GM20431 (cell line): Measurements from ENCODE around the gene CFAP221.

Source experiments
- in situ Hi-C: fragments of 300-500 bp; cut with MseI, MboI; formaldehyde crosslinking; loops from one replicate; pipeline ENCODE4 v1.15.0; 2020; ENCODE audit warnings: low sequenced_read_pairs; ENCODE audit not compliant: unreplicated experiment

CFAP221 gene

GRCh38 chr2:119638246-119638645, 94.0 kb downstream of the CFAP221 start:
- in situ Hi-C loops: no loop called here

DNA sequence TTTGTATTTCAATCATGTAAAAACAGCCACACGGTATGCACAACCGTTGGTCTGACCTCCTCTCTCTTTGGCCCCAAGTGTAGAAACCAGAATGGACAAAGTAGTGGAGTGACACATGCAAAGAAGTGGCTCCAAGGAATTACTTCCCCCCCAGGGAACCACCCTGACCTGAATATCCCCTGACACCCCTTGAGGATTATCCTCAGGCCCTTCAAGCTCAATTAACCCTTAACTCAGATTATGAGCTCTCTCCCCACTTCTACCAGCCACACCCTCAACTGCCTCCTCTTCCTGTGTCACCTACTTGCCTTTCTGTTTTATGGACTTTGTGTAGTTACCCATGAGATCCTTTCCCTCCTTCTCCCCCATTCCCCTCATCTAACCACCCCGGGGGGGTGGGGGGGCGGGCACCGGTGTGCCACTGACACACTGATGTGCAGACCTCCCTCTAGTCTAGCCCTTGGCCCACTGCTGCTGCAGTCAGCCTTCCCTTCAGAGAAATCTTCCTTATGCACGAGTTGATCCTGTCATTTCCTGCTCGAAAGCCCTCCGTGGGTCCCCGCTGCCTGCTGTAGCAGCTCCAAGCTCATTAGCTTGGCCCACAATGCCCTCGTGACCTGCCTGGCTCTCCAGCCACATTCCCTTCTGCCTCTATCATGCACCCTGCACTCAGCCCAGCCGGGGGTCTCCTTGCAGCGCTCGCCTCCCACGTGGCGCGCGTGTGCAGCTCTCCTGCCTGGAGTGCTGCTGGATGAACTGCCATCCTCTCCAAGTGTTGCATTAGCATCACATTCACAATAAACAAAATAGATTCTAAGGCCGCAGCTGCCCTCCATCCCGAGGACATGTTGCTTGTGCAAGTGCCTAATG, 94.7 kb downstream of the CFAP221 start:
- in situ Hi-C loops: no loop called here

DNA sequence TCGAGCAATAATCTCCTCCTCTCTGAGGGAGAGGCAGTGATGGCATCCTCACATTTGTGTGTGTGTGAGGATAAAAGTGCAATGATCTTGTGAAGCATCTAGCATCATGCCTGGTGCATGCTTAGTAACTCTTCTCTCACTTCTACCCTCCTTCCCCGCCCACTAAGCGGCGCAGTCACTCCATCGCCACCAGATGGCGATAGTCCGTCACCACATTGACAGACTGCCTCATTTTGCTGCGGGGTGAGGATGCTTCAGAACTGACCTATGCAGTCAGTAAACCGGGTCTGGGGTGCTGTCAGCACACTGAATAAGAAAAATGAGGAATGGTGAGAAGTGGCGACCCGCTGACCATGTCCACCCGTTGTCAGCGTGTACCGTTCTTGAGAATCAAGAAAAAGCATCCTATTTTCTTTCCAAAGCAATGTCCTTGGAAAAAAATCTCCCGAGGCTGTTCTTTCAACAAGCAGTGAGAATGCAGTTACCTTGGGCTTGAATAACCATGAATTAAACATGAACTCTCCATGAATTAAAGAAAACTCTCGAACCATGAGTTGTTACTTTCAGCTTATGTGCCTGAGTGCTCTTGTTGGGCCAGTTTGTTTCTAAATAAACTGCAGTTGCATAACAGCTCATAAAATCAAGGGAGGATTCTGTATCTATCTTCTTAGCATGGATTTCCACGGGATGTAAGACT, 97.5 kb downstream of the CFAP221 start:
- in situ Hi-C loops: no loop called here

- in situ Hi-C loops: no loop called here
These were observed 99.9 kb downstream of the CFAP221 start for GRCh38 chr2:119644186-119644585.

DNA sequence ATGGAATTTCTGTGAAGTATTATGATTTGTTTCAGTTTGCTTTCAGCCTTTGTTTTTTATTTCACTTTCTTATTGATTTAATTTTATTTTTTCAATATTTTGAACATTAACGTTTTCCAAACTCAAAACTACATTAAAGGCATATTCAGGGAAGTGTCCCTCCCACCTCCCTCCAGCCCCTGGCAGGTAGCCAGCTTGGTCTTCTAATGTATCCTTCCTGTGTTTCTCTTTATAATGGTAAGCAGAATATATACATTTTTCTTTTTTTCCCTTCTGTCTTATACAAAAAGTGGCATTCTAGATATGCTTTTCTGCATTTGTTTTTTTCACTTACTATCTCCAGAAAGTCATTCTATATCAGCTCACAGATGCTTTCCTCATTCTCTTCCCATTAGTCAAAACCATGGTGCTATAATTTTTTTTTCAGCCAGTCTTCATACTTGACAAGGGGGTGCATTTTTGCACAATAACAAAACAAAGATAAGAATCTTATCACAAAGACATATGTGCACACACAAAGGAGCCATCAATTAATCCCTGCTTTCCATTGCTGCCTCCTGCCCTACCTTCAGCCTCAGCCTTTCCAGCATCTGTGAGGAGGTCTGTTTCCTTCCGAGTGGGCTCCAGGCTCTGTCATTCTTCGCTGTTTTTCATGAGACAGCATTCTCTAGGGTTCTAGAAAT, 101.1 kb downstream of the CFAP221 start:
- in situ Hi-C loops: no loop called here

DNA sequence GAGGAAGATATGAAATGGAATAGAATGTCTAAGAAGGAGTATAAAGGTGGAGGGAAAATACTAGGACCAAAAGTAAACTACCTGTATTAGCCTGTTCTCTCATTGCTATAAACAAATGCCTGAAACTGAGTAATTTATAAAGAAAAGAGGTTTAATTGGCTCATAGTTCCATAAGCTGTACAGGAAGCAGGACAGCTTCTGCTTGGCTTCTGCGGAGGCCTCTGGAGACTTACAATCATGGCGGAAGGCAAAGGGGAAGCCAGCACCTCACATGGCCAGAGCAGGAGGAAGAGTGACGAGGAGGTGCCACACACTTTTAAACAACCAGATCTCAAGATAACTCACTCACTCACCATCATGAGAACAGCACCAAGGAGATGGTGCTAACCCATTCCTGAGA, 101.9 kb downstream of the CFAP221 start:
- in situ Hi-C loops: no loop called here

GRCh38 chr2:119647440-119648169, 103.4 kb downstream of the CFAP221 start:
- in situ Hi-C loops: no loop called here

DNA sequence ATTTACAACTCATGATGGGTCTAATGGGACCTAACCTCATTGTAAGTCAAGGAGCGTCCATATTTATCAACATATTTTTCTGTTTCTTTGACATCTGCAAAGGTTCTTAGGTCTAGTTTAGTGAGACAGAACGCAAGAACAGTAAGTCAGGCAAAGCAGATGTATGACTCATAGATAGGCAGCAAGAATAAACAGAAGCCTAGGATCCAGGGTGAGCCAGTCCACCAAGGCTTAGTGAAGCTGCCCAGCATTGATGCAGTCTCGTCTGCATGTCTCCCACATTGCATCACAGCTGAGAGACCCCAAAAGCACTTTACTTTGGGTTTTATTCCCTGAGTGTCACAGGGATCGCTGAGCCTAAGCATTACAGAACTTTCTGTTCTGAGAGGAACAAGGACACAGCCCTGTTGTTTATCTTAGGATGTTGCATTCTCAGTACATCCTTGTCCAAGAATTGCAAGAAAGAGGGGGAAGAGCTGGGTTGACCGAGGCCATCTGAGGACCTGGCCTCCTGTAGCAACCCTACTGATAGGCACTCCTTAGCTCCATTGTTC, 105.2 kb downstream of the CFAP221 start:
- in situ Hi-C loops: no loop called here

- in situ Hi-C loops: loop anchor here (25.0 kb wide), 1 partner anchor 238 kb away; no protein-coding TSS in a partner anchor
These were observed 106.0 kb downstream of the CFAP221 start for GRCh38 chr2:119650206-119650605.

GRCh38 chr2:119650846-119651370, 106.7 kb downstream of the CFAP221 start:
- in situ Hi-C loops: loop anchor here (25.0 kb wide), 1 partner anchor 239 kb away; no protein-coding TSS in a partner anchor

DNA sequence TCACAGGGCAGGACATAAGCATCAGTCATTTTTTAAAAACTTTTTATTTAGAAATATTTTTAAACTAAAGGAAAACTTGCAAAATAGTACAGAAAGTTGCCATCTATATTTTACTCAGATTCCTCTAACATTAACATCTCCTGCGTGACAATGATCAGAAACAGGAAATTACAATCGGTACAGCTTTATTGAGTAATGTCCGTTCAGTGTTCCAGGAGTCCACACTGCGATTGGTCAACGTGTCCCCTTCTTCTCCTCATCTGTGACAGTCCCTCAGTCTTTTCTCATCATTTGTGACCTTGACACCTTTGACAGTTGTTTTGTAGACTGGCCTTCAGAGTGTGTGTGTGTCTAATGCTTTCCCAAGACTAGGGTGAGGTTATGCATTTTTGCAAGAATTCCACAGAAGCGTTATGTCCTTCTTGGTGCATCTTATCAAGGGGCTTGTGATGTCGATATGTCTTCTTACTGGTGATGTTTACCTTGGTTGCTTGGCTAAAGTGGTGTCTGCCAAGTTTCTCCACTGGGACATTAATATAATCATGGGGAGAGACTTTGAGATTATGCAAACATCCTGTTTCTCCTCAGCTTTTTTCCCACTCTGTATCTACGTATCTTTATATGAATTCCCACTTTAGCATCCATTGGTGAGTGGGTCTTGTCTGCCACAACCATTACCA, 113.4 kb downstream of the CFAP221 start:
- in situ Hi-C loops: loop anchor here (25.0 kb wide), 1 partner anchor 245 kb away; no protein-coding TSS in a partner anchor

DNA sequence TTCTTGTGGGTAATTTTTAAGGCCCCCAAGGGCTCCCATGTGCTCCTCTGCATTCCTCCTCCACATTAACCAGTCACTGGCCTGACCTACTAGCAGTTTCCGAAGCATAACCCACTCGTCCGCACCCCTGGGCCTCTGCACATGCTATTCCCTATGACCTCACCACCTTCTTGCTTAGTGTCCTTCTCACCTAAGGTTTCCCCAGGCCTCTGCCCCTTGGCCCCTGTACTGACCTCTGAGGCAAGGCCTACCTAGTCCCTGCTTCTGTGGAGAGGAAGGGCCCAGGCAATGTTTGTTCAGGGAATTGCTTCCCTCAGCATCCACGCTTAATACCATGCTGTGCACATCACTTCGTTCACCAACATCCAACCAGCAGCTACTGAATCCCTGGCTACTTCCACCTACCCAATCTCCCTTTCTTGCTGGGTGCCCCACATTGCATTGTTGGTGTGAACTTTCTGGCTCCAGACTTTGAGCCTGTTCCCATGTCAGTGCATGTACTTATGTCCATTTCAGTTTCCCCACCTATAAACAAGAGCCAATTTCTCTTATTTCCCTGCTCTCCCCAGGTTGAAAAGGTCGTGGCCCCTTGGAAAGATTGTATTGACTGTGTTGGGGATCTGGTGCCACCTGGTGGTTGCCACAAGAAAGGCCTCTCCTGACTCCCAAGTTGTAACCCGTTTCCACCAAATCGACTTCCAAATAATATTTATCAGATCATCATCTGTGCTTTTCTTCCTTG, 115.5 kb downstream of the CFAP221 start:
- in situ Hi-C loops: loop anchor here (25.0 kb wide), 1 partner anchor 247 kb away; no protein-coding TSS in a partner anchor

GRCh38 chr2:119660343-119660658, 116.1 kb downstream of the CFAP221 start:
- in situ Hi-C loops: loop anchor here (25.0 kb wide), 1 partner anchor 248 kb away; no protein-coding TSS in a partner anchor

DNA sequence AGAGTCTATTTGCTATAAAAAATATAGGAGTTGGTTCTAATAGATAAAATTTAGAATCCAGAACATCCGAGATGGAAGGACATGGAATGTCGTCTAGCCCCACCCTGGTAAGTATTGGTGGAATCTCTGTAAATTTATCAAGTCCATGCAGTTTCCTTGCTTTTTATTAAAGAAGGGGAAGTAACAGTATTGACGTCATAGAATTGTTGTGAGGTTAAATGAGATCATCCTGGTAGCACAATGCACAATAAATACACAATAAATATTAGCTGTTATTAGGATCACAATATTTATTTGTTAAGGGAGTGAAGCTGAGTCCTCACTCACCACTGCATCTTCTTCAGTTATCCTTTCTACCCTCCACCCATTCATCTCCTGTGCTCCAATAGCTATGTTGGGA, 118.0 kb downstream of the CFAP221 start:
- in situ Hi-C loops: loop anchor here (25.0 kb wide), 1 partner anchor 250 kb away; no protein-coding TSS in a partner anchor

GRCh38 chr2:119668546-119668945, 124.3 kb downstream of the CFAP221 start:
- in situ Hi-C loops: loop anchor here (25.0 kb wide), 1 partner anchor 256 kb away; no protein-coding TSS in a partner anchor

- in situ Hi-C loops: loop anchor here (25.0 kb wide), 1 partner anchor 259 kb away; no protein-coding TSS in a partner anchor
These were observed 126.8 kb downstream of the CFAP221 start for GRCh38 chr2:119671016-119671415.

DNA sequence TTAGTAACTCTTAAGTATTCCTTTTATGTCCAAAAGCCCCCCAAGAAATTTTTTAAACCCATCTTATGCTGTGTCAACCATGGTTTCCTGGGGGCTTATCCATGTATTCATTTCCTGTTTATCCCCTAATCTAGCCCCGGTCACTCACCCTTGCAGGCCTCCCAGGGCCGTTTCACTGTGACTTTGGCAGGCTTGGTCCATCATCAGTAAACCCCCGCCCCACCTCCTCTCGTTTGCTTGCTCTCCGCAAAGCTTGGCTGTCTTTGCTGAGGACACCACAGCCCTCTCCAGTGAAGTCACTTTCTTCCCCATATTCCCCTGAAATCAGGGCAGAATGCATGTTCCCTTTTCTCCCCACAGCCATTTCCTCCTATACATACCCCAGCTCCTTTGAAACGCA, 127.5 kb downstream of the CFAP221 start:
- in situ Hi-C loops: loop anchor here (25.0 kb wide), 1 partner anchor 259 kb away; no protein-coding TSS in a partner anchor
